ENCODE measurements around the gene CC2D2B.

DNA sequence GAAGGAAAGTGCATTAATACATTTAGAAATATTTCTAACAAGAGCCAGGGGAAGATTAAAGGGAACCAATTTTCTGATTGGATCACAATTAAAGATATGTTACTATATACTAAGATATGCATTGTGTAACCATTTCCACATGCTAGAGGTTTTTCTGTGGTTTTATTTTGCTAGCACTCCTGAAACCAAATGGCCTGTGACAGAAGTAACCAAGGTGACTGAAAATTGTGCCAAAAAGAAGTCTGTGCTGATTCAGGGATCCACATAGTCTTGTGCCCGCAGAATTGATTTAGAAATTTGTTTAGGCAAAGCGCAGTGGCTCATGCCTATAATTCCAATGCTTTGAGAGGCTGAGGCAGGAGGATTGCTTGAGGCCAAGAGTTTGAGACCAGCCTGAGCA lies 1.8 kb downstream of the CC2D2B start:
- TF ChIP-seq CTCF (conservative IDR thresholded peaks at IDR 0.05; ENCODE audit: low read length) (no peak), EZH2phosphoT487 (IDR thresholded peaks at IDR 0.05; ENCODE audit: borderline replicate concordance, low read depth, low read length) (no peak)
